GM21528 (cell line): ENCODE results near the gene PTPN18.
"Not testable (repeated sequence)": the region's sequence is repeated elsewhere in the genome, so short reads cannot be mapped to it uniquely, and the experiment has no call there.

Experiments used
- ATAC-seq: cut with Tn5 transposase; IDR thresholded peaks from one replicate; pipeline ENCODE4 v1.9.1; 2021; ENCODE audit warnings: mild to moderate bottlenecking, moderate library complexity; ENCODE audit not compliant: unreplicated experiment, low FRiP score

The PTPN18 gene

DNA sequence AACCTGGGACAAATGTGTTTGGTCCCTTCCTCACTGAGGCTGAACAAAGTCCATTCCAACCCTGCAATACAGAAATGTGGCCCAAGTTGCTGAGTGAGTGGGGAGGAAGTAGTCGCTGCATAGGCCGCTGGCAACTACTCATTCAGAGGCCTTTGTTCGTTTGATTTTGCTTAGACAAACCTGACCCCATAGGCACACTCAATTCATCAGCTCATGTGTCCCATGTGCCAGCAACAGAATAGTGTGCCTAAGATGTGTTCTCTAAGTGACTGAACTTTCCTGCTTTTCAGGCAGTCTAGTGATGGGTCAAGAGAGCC is 23.0 kb downstream of the PTPN18 start:
- ATAC-seq = no peak

DNA sequence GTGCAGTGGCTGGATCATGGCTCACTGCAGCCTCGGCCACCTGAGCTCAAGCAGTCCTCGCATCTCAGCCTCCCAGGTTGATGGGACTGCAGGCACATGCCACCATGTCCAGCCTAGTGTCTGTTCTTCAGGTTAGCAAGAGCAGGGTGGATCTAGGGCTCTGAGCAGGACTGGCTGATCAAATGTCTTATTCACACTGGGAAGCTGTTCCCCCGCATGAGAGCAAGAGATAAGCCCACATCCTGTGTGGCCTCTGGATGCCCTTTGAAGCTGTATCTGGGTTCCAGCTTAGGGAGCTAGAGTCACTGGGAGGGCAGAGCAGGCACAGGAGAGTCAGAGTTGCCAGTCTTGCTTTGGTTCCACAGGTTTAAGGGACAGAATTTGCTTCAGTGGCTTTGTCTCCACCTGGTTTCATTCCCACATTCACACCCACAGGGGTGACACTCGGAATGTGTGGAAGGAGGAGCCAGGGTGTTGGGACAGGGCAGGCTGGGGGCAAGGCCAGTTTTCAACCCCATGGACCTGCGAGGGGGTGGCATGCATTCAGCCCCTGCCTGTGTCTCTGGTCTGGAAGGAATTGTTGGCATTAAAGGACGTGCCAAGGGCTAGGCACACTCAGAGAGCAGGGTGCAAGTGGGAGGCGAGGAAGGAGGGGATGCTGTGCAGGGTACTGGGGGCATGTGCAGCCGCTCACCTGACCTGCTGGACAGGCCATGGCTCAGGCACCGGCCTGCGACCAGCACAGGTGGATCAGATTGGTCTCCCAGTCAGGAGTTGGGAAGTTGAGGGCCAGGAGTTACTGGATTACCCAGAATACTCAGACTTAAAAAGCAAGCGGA is 24.5 kb downstream of the PTPN18 start:
- no peak for ATAC-seq

DNA sequence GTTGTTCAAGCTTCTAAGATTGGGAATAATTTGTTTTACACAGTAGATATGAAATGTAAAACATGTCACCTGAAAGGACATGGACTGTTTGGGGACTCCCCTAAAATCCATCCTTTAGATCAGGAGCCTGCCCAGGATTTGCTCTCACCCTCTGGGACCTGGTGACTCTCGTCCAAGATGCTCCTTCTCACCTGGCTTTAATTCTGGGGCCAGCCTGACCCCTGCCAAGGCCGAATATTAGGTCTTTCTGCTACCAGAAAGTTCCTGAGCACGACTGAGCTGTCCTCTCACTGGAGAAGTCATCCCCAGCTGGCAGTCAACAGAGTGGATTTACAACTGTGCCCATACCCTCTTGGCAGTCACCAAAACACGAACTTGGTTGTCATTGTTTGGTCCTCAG is 25.3 kb downstream of the PTPN18 start:
- no peak for ATAC-seq

DNA sequence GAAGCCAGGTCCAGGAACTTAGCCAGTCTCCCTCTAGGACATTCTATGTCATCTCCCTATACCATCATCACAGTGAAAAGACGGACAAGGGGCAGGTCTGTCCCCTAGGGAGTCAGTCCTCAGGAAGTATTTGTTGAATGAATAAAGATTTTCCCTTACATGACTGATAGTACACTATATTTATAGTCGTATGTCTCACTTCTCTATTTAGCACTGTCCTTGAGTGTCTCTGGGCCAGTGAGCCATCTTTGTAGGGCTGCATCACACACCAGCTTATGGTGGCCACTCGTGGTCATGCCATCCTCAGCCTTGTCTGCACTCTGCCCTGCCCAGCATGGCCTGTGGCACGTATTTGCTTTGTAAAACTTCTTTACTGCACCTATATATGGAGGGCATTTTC is 25.8 kb downstream of the PTPN18 start:
- no peak for ATAC-seq

DNA sequence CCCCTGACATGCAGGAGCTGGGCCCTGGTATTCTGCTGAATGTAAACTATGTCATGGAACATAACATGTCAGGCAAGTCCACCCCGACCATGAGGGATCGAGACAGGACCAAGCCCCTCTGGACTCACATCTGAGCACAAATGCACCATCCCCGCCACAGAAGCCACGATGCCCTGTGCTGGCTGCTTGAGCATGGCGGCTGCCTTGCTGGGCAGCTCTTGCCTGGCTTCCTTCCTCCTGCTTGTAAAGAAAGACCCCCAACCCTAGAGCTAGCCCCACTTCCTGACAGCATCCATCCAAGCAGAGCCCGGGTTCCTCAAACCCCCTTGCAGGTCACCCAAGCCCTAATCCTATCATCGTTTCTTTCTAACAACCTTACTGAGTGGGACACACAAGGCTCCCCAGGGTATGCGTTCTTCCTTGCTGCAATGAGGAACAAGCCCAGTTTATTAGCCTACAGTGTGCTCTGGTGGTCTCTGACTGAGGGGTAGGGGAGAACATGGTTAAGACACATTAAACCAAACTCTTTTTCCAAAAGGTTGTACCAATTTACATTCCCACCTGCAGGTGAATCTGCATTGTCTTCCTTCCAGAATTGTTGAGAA is 26.6 kb downstream of the PTPN18 start:
- no peak for ATAC-seq

DNA sequence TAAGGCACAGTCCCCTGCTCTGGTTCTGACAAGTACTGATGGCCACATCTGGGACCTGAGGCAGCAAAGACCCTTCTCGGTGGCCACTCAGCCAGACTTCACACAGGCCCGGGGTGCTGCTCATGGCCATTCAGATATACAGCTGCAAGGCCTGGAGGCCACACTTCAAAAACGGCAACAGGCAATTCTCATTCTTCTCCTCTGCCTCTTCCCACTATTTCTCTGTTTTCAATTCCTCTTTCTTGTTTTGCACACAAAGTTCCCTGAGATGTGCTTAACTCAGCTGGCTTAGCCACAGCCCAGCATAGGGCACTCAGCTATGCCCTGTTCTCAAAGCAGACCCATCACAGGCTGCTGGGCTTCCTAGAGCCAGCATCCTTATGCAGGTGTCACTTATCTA is 29.9 kb downstream of the PTPN18 start:
- peak; percentile 45 for ATAC-seq

DNA sequence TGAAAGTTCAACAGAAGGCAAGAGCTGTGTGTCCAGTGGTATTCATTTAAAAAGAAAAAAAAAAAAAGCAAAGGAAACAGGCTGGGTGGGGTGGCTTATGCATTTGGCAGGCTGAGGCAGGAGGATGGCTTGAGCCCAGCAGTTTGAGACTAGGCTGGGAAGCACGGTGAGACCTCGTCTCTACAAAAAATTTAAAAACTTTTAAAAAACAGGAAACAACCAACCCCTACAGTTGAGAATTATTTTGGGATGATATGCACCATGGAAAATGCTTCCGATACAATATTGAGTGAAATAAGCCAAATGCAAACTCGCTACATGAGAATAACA is 31.2 kb downstream of the PTPN18 start:
- ATAC-seq = no peak

DNA sequence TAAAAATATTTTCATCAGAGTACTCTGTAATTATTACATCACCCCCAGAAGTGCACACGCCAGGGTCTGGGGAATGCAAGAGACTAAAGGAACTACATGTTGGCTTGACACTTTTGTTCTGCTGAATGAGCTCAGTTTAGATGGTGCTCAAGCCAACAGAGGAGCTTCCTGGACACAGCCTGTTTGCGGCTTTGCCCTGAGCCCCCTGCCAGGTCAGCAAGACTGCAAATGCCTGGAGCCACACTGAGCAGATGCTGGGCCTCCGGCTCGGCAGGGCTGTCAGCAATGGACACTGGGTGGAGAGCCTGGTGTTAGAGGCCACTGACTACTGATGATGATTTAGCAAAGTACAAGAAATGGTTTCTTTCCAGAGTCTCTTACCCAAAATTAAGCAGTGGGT is 31.9 kb downstream of the PTPN18 start:
- ATAC-seq = no peak

DNA sequence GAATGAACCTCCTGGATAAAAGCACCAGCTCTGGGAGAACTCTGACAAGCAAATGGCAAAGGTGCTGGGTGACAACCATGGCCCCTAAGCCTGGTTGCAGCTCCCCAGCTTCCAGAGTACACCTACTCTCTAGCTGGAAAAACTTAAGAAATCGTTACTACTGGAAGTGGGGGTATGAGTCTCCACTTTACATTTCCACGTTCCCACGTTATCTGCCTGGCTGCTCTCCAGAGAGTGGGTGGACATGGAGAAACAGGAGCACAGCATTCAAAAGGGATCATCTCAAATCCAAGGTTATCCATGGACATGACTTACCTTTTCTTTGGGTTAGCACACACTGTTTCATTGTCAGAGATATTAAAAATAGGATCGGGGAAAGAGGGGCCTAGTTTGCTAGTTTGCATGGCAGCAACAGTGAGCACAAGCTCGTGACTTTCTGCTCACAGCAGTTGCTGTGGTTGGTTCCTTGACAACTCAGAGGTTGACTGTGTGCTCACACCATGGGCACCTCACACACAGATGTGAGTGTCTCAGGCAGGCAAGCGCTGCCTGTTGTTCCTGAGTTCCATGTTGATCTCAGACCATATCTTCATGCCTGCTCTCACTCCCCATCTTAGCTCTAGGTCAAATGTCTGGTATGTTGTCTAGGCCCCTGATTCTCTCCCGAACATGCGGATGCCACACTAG is 32.5 kb downstream of the PTPN18 start:
- ATAC-seq = no peak

DNA sequence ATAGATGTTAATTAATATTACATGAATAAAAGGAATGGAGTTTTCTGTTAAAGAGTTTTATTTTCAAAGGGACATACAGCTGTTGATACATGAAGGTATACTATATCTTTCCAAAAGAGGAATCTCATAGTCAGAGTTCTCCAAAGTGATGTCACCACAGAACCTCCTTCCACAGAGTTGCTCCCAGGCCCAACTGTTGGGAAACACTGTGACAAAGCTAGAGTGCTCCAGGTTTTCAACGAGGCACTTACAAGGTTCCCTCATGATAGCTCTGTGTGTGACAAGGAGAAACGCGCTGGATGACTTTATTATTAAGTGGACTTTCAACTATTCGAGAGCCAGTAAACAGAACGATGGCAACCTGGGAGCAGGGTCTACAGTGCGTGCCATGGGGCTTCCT is 33.5 kb downstream of the PTPN18 start:
- no peak for ATAC-seq

DNA sequence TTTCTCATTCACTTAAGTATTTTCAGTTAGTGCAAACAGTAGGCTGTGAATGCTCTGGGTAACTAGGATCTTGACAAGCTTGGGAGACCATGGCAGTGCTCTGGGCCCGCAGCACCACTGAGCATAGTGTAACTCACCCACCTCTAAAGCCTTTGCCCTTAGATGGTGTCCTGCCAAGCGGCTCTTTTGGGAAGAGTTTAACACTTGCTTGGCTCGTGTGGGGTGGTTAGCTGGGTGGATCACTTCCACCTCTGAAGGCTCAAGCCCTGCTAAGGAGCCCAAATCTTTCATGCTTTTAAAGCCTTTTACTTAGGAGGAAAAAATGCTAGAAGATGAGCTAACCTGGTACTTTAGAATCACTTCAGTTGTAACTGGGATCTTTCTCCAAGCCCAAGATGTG is 33.9 kb downstream of the PTPN18 start:
- no peak for ATAC-seq

DNA sequence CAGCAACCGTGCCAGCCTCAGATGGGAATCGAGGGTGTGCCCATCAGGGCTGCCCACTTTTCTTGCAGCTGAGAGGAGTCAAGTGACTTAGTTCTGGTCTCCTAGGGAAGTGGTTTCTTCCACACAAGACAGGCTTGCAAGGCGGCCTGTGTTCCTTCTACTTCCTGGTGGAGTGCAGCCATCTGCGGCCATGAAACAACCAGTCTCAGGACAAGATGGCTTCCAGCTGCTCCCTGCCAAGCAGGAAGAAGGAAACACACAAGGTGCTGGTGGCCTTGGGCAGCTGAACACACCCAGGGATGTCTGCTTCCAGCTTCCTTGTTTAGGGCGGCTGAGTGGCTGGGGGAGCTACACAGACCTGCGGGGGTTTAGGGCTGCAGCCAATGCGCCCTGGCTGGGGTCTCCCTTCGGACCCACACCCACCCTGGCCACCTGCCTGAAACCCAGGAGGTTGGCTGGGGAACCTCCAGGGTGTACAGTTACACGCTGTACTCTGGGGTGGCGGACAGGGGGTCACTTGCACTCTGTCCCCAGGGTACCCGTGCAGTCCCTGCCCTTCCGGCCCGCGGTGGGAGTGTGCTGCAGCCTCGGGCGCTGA is 34.7 kb downstream of the PTPN18 start:
- ATAC-seq = peak; percentile 8

DNA sequence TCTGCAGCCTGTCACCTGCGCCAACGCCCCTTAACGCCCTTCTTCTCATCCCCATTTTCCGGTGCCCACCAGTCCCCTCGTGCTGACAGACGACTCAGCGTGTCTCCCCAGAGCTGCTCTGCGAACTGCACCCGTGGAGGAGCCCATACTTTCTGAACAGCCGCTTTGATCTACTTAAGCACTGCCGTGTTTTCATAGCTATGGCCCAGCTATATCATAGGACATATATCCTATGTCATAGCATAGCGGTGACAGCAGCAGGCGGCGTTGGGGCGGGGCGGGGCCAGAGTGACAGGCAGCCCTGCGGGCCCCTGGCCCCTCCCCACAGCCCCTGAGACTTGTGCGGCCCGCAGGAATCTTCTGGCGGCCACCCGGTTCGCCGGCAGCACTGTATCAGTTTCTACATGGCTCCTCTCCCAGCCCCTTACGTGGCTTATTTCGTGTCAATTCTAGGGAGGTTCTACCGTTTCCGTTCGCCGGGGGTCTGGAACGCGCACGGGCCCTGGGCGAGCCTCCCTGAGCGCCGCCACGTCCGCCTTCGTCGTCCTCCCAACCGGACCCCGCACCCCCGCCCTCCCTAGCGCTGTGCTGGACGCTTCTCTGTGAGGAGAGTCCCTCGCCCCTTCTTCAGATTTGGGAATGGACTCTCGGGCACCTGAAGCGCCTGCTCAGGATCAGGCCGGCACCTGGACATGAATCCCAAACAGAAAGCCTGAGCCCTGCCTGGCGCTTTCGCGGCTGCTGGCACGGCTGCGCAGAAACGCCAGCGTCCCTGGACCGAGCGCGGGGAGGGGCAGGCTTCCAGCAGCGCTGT is 35.4 kb downstream of the PTPN18 start:
- peak; percentile 96 for ATAC-seq

DNA sequence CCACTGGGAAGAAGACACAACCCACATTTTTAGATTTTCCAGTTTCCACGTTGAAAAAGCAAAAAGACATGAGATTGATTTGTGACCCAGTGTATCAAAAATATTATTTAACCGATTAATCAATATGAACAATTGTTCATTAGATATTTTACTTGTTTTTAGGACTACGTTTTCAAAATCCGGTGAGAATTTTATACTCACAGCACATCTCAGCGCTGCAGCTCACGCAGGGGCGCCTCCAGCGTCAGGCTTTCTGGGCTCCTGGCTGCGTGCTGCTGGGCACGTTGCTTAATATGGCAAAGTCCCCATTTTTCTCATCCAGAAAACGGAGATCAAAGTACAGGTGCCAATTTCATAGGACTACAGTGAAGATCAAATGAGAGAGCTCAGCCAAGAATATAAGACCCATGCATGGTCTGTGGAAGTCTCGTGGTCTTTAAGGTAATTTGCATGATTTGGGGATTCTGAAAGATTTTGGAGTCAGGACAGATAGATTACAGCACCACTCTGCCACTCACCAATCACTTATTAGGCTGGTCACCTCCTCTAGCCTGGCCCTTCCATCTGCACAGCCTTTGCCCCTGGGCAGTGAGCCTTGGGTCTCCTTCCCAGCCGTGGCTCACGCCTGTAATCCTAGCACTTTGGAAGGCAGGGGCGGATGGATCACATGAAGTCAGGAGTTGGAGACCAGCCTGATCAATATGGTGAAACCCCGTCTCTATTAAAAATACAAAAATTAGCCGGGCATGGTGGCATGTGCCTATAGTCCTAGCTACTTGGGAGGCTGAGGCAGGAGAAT is 36.2 kb downstream of the PTPN18 start:
- ATAC-seq = no peak

DNA sequence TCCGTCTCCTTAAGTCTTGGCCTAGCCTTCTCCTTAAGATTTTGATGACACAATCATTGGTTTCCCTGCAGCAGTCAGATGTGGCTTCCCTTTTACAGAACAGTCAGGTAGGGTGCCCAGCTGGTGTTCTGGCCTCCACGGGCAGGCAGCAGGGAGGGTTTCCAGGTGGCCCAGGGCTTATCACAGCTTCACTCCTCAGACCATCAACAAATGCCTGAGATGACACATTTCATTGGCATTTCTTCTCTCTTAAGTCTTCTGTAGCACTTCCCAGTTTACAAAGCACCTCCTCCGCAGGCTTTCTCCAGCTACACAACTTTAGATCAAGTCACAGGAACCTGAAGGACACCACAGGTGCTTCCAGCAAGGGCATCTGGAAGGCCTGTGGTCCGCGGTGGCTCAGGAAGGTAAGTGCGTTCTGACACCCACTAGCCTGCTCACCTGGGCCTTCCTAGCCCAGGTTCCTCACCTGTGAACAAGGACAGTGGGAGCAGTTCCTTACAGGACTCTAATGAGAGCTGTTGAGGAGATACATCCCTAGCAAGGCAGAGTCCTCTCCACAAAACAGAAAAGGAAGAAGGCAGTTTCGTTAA is 37.6 kb downstream of the PTPN18 start:
- ATAC-seq = no peak

DNA sequence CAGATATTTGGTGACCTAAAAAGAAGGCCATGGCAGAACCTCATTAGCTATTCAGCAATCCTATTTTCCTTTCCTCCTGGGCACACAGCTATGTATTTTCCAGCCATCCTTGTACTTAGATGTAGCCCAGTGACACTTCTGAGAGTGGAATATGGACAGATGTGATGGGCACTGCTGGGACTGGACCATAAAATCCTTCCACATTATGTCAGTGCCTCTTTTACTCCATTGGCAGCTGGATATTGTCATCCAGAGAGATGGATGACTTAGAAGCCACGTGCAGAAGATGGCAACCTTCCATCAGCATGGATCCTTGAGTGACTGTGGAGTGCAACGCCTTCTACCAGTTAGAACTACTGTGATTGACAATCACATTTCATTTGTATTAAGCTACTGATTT is 50.4 kb downstream of the PTPN18 start:
- not testable (repeated sequence) for ATAC-seq

DNA sequence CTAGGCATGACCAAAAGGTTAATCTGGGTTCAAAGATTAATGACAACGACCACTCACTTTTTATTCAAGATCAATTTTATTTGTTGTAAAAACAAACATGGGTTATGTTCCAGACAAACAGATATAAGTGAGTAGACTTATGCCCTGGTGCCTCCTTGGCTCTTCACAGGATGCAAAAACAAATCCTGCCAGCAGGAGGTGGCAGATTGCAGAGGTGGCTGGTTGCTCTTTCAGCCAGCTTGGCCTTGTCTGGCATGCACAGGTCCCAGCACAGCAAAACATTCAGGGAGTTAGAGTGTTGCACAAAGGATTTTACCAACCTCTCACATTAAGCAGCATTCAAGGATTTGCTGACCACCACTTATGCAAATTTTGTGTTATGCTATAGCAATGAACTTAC is 60.8 kb downstream of the PTPN18 start:
- ATAC-seq = not testable (repeated sequence)

DNA sequence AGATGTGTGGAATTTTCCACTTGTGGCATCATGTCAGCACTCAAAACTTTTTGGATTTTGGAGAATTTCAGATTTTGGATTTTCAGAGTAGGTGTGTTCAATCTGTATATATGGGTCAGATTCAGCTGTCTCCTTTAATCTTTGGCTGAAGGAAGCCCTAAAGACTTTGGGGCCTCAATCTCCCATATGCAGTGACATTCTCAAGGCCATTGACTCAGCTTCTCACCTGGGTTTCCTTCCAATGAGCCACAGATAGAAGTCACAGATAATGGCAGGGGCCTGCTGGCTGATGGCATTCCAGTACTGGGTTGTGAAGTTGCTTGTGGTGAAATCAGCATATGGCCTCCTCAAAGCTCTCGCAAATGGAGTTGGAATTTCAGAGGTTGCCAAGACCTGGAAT is 63.0 kb downstream of the PTPN18 start:
- ATAC-seq = not testable (repeated sequence)
